Loucy (cell line): ENCODE results near the gene ATAD3A.
"Not testable (repeated sequence)": the region's sequence is repeated elsewhere in the genome, so short reads cannot be mapped to it uniquely, and the experiment has no call there.

Experiments used
- H2AFZ ChIP-seq: fragments of 200-600 bp; sonication (generic); 2 replicates; pipeline ENCODE4 v1.6.0; 2016; ENCODE audit warnings: antibody characterized with exemption, mild to moderate bottlenecking, low read length, moderate library complexity
- H3F3A ChIP-seq: fragments of 200-600 bp; 2 replicates; pipeline ENCODE4 v1.6.0; 2016; ENCODE audit warnings: antibody characterized with exemption, low read depth, mild to moderate bottlenecking
- H3K27me3 ChIP-seq: fragments of 200-600 bp; sonication (generic); 2 replicates; pipeline ENCODE4 v1.6.1; 2014; ENCODE audit warnings: low read length, mild to moderate bottlenecking; ENCODE audit not compliant: insufficient read depth, poor library complexity, severe bottlenecking
- H3K36me3 ChIP-seq: fragments of 200-600 bp; sonication (generic); 2 replicates; pipeline ENCODE4 v1.6.1; 2016; ENCODE audit warnings: low read length; ENCODE audit not compliant: insufficient read depth
- H3K4me1 ChIP-seq: fragments of 200-600 bp; sonication (generic); 2 replicates; pipeline ENCODE4 v1.5.1; 2014; ENCODE audit warnings: low read length, mild to moderate bottlenecking; ENCODE audit not compliant: insufficient read depth, poor library complexity, severe bottlenecking
- H3K4me2 ChIP-seq: fragments of 200-600 bp; sonication (generic); 2 replicates; pipeline ENCODE4 v1.6.0; 2014; ENCODE audit warnings: antibody characterized with exemption, low read length, low read depth, mild to moderate bottlenecking; ENCODE audit not compliant: poor library complexity, severe bottlenecking
- H3K4me3 ChIP-seq: fragments of 200-600 bp; sonication (generic); 2 replicates; pipeline ENCODE4 v1.5.1; 2014; ENCODE audit warnings: low read length, mild to moderate bottlenecking, mixed read lengths; ENCODE audit not compliant: poor library complexity, severe bottlenecking
- H3K79me2 ChIP-seq: fragments of 200-600 bp; sonication (generic); 2 replicates; pipeline ENCODE4 v1.6.1; 2014; ENCODE audit warnings: low read length; ENCODE audit not compliant: insufficient read depth
- H3K9ac ChIP-seq: fragments of 200-600 bp; sonication (generic); 2 replicates; pipeline ENCODE4 v1.6.0; 2014; ENCODE audit warnings: mild to moderate bottlenecking, low read depth, low read length, moderate library complexity; ENCODE audit not compliant: poor library complexity, severe bottlenecking
- H3K9me2 ChIP-seq: fragments of 200-600 bp; sonication (generic); replicated peaks from 2 replicates; pipeline ENCODE4 v1.6.1; 2016; ENCODE audit warnings: low read depth, low read length, mixed read lengths
- H3K9me3 ChIP-seq: fragments of 200-600 bp; sonication (generic); 2 replicates; pipeline ENCODE4 v1.6.1; 2014; ENCODE audit warnings: mild to moderate bottlenecking, antibody characterized with exemption, low read length, low read depth; ENCODE audit not compliant: insufficient read depth
- H4K20me1 ChIP-seq: fragments of 200-600 bp; sonication (generic); 2 replicates; pipeline ENCODE4 v1.6.0; 2014; ENCODE audit warnings: antibody characterized with exemption, low read length, mild to moderate bottlenecking; ENCODE audit not compliant: insufficient read depth, poor library complexity, severe bottlenecking
- EZH2phosphoT487 ChIP-seq: fragments of 200-600 bp; IDR thresholded peaks from 2 replicates; pipeline ENCODE4 v1.6.1; 2018; ENCODE audit warnings: antibody characterized with exemption, mild to moderate bottlenecking, moderate library complexity, borderline replicate concordance
- TF ChIP-seq, protein P1 (sequence below): fragments of 200-600 bp; sonication (generic); conservative IDR thresholded peaks from 2 replicates; pipeline ENCODE4 v1.5.1; 2014; ENCODE audit warnings: mild to moderate bottlenecking, antibody characterized with exemption, low read length

The ATAD3A gene

GRCh38 chr1:1490633-1491230 lies 21.2 kb upstream of the ATAD3A start:
- Histone ChIP-seq H3K4me1 (no peaks in the 10 kb centered on the region), H3K4me3 (no peak overlapping the region), H4K20me1 (no peaks in the 10 kb centered on the region), H3K9me3 (no peaks in the 10 kb centered on the region), H3K36me3 (peaks cover 6% of the 10 kb centered on the region; the same call in 1 of the 2 replicates), H3K4me2 (no peak overlapping the region), H3K9ac (no peak overlapping the region), H3K79me2 (no peaks in the 10 kb centered on the region), H3K9me2 (no peaks in the 10 kb centered on the region), H3F3A (no peaks in the 10 kb centered on the region), H2AFZ (no peak overlapping the region), H3K27me3 (no peaks in the 10 kb centered on the region)
- TF ChIP-seq, protein P1, sequence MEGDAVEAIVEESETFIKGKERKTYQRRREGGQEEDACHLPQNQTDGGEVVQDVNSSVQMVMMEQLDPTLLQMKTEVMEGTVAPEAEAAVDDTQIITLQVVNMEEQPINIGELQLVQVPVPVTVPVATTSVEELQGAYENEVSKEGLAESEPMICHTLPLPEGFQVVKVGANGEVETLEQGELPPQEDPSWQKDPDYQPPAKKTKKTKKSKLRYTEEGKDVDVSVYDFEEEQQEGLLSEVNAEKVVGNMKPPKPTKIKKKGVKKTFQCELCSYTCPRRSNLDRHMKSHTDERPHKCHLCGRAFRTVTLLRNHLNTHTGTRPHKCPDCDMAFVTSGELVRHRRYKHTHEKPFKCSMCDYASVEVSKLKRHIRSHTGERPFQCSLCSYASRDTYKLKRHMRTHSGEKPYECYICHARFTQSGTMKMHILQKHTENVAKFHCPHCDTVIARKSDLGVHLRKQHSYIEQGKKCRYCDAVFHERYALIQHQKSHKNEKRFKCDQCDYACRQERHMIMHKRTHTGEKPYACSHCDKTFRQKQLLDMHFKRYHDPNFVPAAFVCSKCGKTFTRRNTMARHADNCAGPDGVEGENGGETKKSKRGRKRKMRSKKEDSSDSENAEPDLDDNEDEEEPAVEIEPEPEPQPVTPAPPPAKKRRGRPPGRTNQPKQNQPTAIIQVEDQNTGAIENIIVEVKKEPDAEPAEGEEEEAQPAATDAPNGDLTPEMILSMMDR = no peak
- TF ChIP-seq EZH2phosphoT487 = no peak

- no peak overlapping the region for H3K9ac ChIP-seq
- H4K20me1 ChIP-seq = no peaks in the 10 kb centered on the region
- no peaks in the 10 kb centered on the region for H3K9me3 ChIP-seq
- H3K9me2 ChIP-seq = no peaks in the 10 kb centered on the region
- H3K4me1 ChIP-seq = no peaks in the 10 kb centered on the region
- no peaks in the 10 kb centered on the region for H3K79me2 ChIP-seq
- TF ChIP-seq, protein P1 = no peak
- no peak for TF ChIP-seq EZH2phosphoT487
- no peak overlapping the region for H3K4me2 ChIP-seq
- no peaks in the 10 kb centered on the region for H3F3A ChIP-seq
- no peaks in the 10 kb centered on the region for H3K27me3 ChIP-seq
- peaks cover 6% of the 10 kb centered on the region; the same call in 1 of the 2 replicates for H3K36me3 ChIP-seq
- H2AFZ ChIP-seq = no peak overlapping the region
- H3K4me3 ChIP-seq = no peak overlapping the region
Observed at GRCh38 chr1:1491601-1492000, 20.4 kb upstream of the ATAD3A start.

DNA sequence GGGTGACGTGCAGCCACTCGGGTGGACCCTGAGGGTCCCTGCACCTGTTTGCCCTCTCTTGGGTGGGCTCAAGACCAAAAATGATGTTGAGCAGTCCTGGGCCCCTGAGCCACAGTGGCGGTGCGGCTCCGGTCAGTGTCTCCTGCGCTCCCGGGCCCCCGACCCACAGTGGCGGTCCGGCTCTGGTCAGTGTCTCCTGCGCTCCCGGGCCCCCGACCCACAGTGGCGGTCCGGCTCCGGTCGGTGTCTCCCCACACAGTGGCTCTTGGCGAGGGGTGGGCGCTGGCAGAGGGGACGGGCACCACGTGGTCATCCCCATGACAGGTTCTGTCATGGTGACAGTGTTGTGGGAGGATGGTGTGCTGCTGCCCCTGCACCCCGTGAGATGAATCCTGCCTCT lies 17.7 kb upstream of the ATAD3A start:
- not testable (repeated sequence) for H3F3A ChIP-seq, H3K9ac ChIP-seq, H3K4me1 ChIP-seq, H3K36me3 ChIP-seq, H2AFZ ChIP-seq, H3K9me2 ChIP-seq, H3K4me3 ChIP-seq, H3K9me3 ChIP-seq, H4K20me1 ChIP-seq, H3K27me3 ChIP-seq, H3K79me2 ChIP-seq, H3K4me2 ChIP-seq

- not testable (repeated sequence) for H3K27me3 ChIP-seq, H4K20me1 ChIP-seq, H3K36me3 ChIP-seq, H3K4me3 ChIP-seq, H3K9me2 ChIP-seq, H2AFZ ChIP-seq, H3K9ac ChIP-seq, H3F3A ChIP-seq, H3K4me1 ChIP-seq, H3K4me2 ChIP-seq, H3K79me2 ChIP-seq, H3K9me3 ChIP-seq
Observed at GRCh38 chr1:1495461-1495975, 16.4 kb upstream of the ATAD3A start.
